NCI-H2227 treated with DMSO at 0.1 percent for 48 hours (cell line): ENCODE measurements around the gene NLE1.
"Not testable (repeated sequence)": the region's sequence is repeated elsewhere in the genome, so short reads cannot be mapped to it uniquely, and the experiment has no call there.

Source experiments
- DNase-seq: peaks from one replicate; lab custom pipeline; 2025; lab: John Stamatoyannopoulos, UW

The NLE1 gene

DNA sequence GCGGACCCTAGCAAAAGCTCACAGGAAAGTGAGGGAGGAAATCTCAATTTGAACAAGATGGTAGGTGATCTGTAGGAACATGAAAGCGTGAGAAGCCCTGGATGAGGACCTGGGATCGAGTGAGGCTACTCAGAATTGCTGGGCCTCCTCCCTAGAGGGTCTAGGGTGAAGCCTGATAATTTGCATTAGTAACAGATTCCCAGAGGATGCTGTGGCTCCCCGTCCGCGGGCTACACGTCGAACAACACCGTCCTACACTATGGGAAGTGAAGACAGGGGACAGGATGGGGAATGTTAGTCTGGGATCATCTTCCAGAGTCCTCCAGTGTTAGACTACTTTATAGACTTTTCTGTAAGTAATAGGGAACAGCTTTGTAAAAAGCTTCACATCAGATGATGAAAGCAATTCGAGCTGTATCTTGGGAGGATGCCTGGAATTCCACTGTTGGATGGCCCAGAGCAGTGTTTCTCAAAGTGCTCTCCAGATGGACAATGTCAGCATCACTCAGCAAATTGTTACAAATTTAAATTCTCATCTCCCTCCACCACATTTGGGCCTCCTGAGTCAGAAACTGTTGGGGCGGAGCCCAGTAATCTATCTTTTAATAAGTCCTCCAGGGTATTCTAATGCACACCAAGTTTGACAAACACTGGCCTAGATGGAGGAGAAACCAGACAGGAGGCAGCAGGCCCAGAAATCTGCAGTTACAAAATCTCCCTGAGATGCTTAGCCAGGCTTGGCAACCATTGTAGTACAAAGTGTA is 14.2 kb downstream of the NLE1 start:
- DNase-seq: no peak

- no peak for DNase-seq
These were observed 20.8 kb downstream of the NLE1 start, which contains the start of gene FNDC8 for GRCh38 chr17:35121315-35121714. FNDC8 (plus strand) TSS chr17:35121615; CDS start chr17:35121694, 79 bp downstream.

DNA sequence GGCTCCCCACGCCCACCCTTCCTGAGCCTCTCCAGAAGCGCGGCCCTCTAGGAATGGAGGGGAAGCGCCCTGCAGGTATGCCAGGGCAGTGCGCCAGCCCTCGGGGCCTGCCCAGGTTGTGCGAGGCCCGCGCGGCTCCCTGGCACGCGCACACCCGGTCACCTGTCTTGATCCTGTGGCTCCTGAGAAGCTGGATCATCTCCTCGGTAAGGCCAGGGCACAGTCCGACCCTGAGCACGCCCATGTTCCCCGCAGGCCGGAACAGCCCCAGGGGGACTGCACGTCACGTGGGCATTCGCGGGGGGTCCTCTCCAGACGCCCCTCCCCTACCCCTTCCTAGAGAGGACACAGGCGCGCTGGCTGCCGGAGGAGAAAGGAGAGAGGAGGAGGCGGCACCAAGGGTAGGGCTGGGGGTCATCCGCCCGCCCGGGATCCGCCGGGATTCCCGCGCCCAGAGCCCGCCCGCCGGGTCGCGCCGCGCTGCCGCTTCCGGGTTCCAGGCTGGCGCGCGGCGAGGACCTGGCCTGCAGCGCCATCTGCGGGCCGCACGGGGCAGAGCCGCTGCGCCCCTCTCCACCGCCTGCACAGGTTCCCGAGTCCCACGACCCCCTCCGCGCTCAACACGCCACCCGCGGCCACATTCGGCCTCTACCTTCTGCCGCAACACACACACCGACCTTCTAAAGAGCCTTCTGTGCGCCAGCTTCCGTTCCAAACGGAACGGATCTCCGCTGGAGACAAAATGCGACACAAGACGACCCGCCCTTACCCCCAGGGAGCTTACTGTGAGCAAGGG is 22.5 kb downstream of the NLE1 start, which contains the start of gene RAD51D:
TSS of gene RAD51D (minus strand) at position 491 of the 796 bp plus-strand sequence. CDS start at position 244, 247 bp downstream.
- peak; percentile 57 for DNase-seq

GRCh38 chr17:35117984-35118383 is 24.1 kb downstream of the NLE1 start:
- no peak for DNase-seq

- no peak for DNase-seq
These were observed 25.3 kb downstream of the NLE1 start for GRCh38 chr17:35116845-35117244.

DNA sequence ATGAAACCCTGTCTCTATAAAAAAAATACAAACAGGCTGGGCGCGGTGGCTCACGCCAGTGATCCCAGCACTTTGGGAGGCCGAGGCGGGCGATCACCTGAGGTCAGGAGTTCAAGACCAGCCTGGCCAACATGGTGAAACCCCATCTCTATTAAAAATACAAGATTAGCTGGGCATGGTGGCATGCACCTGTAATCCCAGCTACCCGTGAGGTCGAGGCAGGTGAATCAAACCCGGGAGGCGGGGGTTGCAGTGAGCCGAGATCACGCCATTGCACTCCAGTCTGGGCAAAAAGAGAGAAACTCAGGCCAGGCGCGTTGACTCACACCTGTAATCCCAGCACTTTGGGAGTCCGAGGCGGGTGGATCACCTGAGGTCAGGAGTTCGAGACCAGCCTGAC is 31.3 kb downstream of the NLE1 start:
- DNase-seq: not testable (repeated sequence)

GRCh38 chr17:35104844-35105450 is 37.2 kb downstream of the NLE1 start:
- DNase-seq: no peak

DNA sequence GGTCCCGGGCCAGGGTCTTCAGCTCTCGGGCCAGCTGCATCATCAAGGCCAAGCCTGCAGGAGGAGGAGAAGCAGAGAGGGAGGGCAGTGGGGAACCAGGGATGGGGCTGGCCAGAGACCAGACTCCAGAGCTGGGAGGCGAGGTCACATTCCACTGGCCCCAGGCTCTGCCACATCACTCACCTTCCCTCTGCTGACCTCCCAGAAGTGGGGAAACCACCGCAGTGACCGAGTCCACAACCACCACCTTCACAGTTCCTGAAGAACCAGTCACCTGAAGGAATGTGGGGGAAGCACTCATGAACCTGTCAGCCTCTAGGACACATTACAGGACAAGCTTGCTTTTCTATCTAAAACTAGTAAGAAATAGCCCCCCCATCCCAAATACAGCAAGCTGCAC is 38.8 kb downstream of the NLE1 start:
- DNase-seq: no peak

DNA sequence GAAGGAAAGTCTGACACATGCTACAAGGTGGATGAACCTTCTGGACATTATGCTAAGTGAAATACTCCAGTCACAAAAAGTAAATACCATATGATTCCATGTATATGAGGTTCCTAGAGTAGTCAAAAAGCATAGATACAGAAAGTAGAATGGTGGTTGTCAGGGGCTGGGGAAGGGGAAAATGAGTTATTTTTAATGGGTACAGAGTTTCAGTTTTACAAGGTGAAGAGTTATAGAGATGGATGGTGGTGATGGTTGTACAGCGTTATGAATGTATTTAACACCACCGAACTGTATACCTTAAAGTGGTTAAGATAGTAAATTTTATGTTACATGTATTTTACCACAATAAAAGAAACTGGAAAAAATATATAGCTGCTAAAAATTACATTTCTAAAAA is 40.4 kb downstream of the NLE1 start:
- no peak for DNase-seq

GRCh38 chr17:35101036-35101435 is 41.1 kb downstream of the NLE1 start:
- DNase-seq: no peak

DNA sequence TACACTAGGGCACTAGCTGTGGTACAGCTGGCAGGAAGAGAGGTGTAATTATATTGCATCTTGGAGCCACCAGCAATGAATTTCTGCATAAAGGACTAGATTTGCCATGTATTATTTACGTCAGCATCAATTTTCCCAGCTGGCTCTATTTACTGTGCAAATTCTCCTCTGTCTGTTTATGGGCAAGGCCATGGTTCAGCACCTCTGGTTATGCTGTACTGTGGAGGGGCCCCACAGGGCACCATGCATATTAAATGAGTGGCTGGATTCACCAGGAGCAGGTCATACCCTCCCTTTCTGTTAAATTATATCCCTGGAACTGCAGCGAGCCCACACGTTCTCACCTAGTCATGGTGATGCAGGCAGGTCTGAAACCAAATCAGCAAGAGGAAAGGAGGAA is 42.2 kb downstream of the NLE1 start:
- peak; percentile 46 for DNase-seq

DNA sequence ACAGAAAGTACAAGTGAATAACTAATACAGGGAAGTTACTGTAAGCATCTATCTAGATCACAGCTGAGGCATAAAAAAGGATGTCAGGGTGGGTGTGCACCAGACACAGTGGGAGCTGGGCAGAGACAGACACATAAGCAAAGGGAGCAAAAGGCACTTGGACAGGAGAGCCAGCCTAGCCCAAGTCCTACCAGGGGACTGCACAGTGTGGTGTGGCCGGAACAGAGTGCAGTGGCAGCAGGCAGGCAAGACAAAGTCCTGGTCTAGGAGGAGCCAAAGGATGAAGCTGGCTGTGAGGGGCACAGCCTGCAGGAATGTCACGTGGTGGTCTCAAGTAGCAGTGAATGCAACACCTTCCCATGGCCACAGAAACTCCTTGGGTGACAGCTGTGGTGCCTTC is 44.3 kb downstream of the NLE1 start:
- DNase-seq: no peak

DNA sequence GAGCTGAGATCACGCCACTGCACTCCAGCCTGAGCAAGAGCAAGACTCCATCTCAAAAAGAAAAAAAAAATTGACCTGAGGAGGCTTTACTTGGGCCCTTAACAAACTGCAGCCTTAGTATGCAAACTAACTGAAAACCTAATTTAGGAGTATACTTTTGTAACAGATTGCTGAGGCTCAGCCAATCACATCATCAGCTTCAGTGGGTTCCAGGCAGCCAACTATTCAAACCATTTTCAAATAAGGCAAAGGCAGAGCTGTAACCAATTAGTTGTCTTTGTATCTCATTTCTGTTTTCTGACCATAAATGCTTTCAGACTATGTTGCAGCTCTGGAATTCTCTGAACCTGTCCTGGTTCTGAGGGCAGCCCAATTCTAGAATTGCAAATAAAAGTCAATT is 46.4 kb downstream of the NLE1 start:
- no peak for DNase-seq

- DNase-seq: no peak
These were observed 47.2 kb downstream of the NLE1 start for GRCh38 chr17:35094902-35095301.

DNA sequence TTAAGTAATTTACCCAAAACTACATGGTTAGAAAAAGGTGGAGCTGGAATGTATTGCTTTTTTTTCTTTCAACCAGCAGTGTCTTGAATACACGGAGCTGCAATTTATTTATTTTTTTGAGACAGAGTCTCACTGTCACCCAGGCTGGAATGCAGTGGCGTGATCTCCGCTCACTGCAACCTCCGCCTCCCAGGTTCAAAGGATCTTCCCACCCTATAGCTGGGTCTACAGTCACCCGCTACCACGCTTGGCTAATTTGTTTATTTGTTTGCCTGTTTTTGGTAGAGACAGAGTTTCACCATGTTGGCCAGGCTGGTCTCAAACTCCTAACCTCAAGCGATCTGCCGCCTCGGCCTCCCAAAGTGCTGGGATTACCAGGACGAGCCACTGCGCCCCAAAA is 51.4 kb downstream of the NLE1 start:
- not testable (repeated sequence) for DNase-seq

GRCh38 chr17:35089586-35090296 is 52.4 kb downstream of the NLE1 start:
- no peak for DNase-seq

- DNase-seq: peak; percentile 50
These were observed 53.1 kb downstream of the NLE1 start for GRCh38 chr17:35088881-35089585.

DNA sequence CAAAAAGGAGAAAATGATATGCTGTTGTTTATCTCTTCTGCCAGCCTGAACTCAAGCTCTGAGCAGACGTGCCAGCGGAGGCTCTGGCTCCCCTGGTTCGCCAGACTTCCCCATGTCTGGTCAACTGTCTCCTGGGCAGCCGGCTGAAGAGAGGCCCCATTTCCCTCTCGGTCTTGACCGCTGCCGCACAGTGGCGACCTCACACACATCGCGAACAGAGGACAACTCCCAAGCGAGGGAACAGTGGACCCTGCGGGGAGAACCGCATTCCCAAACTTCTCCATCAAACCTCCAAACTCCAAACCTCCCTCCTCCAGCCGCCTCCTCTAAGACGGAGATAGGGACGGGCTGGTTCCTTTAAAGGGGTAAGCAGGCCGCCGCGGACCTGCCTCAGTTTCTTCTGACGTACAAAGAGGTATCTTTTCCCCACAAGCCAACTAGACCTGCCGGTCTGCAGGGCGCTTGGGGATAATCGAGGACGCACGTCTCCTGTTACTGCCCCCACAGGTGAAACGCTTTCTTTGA is 53.7 kb downstream of the NLE1 start:
- DNase-seq: peak; percentile 12

DNA sequence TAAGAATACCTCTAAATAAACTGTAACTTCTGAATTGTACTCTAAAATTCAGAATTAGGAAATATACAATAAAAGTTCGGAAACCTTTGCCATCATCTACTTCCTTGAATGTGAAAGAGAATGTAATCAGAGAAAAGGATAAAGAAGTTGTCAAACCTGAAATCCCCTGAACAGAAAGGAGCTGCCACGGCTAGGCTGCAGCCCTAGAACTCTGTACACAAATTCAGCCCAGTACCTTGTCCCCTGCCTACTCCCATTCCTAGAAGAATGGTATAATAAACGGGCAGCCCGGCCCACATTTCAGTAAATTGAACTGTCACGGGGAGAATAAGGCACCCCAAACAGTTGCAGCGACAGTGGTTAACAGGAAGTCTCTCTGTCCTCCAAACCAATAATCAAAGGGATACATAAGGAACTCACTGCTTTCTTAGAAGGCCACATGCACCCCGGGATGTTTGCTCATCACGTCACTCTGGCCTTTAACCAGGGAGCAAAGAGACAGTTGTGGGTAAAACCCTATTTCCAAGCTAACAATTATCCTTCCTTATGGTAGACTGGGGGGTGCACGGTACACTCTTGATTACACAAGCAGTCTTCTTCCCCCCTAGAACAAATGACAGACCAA is 54.3 kb downstream of the NLE1 start:
- DNase-seq: no peak

- no peak for DNase-seq
These were observed 55.1 kb downstream of the NLE1 start for GRCh38 chr17:35086931-35087573.
